NCI-H1417 treated with DMSO at 0.1 percent for 48 hours (cell line): Measurements from ENCODE around the gene PIGA.
"Not testable (repeated sequence)": the region's sequence is repeated elsewhere in the genome, so short reads cannot be mapped to it uniquely, and the experiment has no call there.

Source experiments
- DNase-seq: peaks from one replicate; lab custom pipeline; 2025; lab: John Stamatoyannopoulos, UW

PIGA gene

GRCh38 chrX:15320297-15320696 is 15.0 kb downstream of the PIGA start:
- DNase-seq, result no peak

- no peak for DNase-seq
Observed at GRCh38 chrX:15319075-15319474, 16.2 kb downstream of the PIGA start.

GRCh38 chrX:15315509-15315908 is 19.8 kb downstream of the PIGA start, which contains the start of gene ASB11:
Gene ASB11 (minus strand): TSS chrX:15315640. CDS start chrX:15315605, 35 bp downstream.
- DNase-seq, result no peak

GRCh38 chrX:15314472-15314871 is 20.9 kb downstream of the PIGA start:
- DNase-seq, result no peak

- DNase-seq, result no peak
Observed at GRCh38 chrX:15311119-15311518, 24.2 kb downstream of the PIGA start.

GRCh38 chrX:15310117-15310516 is 25.2 kb downstream of the PIGA start:
- DNase-seq, result peak; percentile 45

GRCh38 chrX:15305899-15306298 is 29.4 kb downstream of the PIGA start:
- not testable (repeated sequence) for DNase-seq

- no peak for DNase-seq
Observed at GRCh38 chrX:15301924-15302323, 33.4 kb downstream of the PIGA start.

- DNase-seq, result peak; percentile 3
Observed at GRCh38 chrX:15299941-15300851, 35.1 kb downstream of the PIGA start.

- no peak for DNase-seq
Observed at GRCh38 chrX:15298780-15299179, 36.5 kb downstream of the PIGA start.

GRCh38 chrX:15298201-15298600 is 37.1 kb downstream of the PIGA start:
- no peak for DNase-seq

GRCh38 chrX:15293451-15293850 is 41.9 kb downstream of the PIGA start:
- no peak for DNase-seq

- no peak for DNase-seq
Observed at GRCh38 chrX:15292861-15293260, 42.5 kb downstream of the PIGA start.

- DNase-seq, result no peak
Observed at GRCh38 chrX:15277604-15278003, 57.7 kb downstream of the PIGA start.

GRCh38 chrX:15274946-15275345 is 60.4 kb downstream of the PIGA start:
- no peak for DNase-seq

- not testable (repeated sequence) for DNase-seq
Observed at GRCh38 chrX:15273275-15273674, 62.0 kb downstream of the PIGA start.

- DNase-seq, result no peak
Observed at GRCh38 chrX:15271757-15272156, 63.6 kb downstream of the PIGA start.

GRCh38 chrX:15269618-15270521 is 65.5 kb downstream of the PIGA start, which contains the start of gene ASB9:
Gene ASB9 (minus strand): TSS chrX:15270083. CDS start chrX:15269874, 209 bp downstream.
- no peak for DNase-seq
